NCI-H69 (cell line): ENCODE measurements around the gene TMEM161B.
"Not testable (repeated sequence)": the region's sequence is repeated elsewhere in the genome, so short reads cannot be mapped to it uniquely, and the experiment has no call there.

Source experiments
- DNase-seq: peaks from one replicate; lab custom pipeline; 2025; lab: John Stamatoyannopoulos, UW

The TMEM161B gene

DNA sequence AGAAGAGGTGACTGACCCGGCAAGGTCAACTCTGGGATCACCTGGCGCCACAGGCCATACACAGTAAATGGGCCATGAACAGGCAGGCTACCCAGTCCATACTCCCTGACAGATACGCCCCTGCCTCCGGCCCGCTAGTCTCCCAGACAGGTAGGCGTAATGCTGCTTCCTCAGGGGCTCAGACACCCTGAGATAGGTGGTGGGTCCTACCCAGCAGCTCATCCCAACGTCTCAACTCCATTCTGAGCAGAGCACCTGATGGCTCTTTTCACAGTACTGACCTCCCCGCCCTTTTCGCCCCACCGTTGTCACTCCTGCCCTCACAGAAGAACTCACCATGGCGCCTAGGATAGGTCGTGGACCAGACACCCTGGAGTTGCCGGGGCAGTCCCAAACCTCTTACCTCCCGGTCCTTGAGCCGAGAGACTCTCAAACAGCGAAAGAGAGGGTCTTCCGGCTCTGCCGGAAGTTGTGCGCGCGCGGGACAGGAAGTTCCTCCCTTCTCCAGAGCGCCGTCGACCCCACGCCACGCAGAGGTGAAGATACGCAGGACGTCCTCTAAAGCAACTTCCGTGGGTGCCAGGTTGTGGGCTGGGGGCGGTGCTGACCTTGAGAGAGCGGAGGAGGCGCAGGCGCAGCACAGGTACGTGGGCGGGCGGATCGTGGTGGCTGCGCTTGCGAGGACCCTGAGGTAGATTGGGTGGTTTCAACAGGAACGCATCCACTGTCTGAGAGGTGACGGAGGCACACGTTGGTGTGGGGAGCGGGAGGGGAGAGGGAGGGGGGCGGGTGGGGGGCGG, at the start of gene TMEM161B:
Gene TMEM161B, minus strand, starts transcription at position 461 of the 800 bp plus-strand sequence. Its CDS starts 122 bp downstream, at position 339.
- peak; percentile 100 for DNase-seq

DNA sequence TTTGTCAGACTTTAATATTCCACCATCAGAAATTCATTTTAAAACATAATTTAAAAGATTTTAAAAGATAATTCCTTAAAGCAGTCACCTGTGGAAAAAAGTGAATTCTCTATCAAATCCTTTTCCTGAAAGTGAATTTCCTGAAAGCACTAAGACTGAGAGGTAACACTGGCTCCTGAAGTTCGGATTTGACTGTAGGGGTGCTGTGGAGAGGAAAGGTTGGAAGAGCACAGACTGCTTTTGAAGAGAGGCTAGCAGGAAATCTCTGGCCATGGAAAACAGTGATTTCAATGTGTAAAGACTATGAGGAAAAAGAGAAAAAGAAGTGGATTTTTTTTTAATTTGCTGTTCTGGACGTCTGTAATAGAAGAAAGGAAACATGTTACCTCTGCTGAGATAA, 35.7 kb upstream of the TMEM161B start:
- DNase-seq: no peak

DNA sequence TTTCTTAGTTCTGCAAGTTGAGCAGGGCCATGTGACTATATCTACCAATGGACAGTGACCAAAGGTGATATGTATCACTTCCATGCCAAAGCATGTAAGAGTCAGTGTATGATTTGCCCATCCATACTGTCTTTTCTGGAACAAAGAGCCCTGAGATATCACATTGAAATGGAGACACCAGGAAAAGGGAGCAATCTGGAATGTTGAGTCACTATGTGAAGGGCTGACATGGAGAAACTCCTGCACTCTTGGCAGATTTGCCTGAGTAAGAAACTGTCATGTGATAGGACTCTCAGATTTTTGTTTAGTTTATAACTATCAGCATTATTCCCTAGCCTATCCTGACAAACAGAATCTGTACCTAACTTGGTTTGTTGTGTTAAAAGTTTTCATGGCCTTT, 29.8 kb upstream of the TMEM161B start:
- DNase-seq: no peak

DNA sequence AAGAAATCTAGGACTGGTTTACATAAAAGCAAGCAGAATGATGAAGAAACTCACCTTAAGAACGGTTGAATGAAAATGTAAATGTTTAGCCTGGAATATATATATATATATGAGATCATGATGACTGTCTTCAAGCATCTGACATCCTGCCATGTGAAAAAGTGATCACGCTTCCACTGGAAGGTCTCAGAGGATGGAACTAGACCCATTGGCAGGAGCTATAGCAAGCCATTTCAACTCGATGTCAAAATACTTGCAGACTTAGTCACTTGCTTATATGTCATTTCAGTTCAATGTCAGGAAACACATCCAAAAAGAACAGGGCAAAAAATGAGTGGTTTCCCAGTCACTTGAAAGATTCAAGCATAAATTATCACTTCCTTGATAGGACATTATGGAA, 22.2 kb upstream of the TMEM161B start:
- no peak for DNase-seq

DNA sequence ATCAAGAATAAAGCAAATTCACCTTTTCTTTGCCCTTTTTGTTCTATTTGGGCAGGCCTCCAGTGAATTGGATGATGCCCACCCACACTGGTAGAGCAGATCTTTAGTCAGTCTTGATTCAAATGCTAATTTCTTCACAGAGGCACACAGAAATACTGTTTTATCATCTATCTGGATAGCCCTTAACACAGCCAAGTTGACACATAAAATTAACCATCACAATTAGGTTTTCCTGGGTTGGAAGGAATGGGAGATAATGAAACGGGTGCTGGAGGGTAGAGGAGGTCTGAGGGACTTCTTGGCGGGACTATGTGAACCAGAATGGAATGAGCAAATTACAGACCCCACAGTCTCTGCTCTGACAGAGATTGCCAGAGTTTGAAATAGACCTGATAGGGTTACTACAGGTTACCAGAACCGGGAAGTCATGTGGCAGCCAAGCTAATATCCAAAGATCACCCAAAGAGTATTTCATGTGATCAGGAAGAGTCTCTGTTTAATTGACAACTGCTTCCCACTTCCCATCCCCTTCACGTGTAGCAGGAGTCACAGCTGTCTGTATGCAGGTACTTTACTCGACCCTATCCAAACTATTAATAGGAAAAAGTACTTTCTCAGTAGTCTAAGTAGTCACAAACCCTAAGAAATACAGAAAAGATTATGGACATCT, 20.0 kb upstream of the TMEM161B start:
- no peak for DNase-seq

DNA sequence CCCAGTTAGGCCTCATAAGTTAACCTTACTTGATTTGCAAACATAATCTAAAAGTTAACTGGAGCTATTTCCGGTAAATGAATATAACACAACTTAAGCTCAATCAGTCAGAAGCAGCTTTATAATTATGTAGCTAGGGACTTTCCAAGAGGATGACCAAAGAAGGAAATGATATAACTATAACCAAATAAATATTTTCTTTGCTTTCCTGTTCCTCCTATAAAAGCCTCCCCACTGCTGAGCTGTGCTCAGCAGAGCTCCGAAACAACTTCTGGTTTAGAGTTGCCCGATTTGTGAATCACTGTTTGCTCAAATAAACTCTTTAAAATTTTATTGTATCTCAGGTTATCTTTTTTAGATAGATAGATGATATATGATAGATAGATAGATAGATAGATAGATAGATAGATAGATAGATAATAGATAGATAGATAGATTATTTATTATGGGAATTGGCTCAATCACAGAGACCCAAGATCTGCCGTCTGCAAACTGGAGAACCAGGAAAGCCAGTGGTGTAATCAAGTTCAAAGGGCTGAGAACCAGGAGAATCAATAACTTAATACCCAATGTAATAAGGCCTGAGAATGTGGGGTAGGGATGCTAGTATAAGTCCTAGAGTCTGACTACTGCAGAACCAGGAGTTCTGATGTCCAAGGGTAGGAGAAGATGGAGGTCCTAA, 19.3 kb upstream of the TMEM161B start:
- no peak for DNase-seq

DNA sequence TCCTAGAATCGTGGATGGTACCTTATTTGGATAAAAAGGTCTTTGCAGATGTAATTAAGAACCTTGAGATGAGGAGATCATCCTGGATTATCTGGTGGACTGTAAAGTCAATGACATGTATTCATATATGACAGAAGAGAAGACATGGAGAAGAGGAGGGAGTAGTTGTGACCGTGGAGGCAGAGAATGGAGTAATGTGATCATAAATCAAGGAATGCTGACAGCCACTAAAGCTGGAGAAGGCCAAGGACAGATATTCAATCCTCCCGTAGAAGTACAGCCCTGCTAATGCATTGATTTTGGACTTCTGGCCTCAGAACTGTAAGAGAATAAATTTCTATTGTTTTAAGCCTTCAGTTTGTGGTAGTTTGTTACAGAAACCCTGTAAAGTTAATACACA, 18.7 kb upstream of the TMEM161B start:
- DNase-seq: no peak

DNA sequence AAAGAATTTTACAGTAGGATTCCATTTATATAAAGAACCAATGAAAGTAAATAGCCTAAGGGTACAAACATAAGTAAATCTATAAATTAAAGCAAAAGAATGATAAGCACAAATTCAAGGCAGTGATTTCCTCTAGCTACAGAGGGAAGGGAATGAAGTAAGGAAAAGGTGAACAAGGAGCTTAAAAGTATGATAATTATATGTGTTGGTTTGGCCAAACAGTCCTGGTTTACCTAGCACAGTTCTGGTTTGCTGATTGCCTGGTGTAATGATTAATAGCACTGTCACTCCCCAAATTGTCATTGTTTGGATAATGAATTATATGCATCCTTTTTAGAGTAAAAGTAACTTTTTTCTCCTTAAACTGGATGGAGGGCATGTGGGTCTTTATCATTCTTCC, 15.0 kb upstream of the TMEM161B start:
- peak; percentile 86 for DNase-seq

DNA sequence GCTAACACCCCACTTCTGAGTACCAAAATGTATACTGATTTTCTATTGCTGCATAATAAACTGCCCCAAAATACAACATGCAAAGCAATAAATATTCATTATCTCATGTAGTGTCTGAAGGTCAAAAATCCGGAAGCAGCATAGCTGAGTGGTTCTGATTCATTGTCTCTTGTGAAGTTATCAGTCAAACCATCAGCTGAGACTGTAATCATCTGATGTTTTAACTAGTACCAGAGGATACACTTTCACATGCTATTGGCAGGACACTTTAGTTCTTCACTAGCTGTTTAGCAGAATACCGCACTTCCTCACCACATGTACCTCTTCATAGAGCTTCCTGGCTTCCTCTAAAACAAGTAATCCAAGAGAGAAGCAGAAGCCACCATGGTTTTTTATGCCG, 12.7 kb upstream of the TMEM161B start:
- no peak for DNase-seq

DNA sequence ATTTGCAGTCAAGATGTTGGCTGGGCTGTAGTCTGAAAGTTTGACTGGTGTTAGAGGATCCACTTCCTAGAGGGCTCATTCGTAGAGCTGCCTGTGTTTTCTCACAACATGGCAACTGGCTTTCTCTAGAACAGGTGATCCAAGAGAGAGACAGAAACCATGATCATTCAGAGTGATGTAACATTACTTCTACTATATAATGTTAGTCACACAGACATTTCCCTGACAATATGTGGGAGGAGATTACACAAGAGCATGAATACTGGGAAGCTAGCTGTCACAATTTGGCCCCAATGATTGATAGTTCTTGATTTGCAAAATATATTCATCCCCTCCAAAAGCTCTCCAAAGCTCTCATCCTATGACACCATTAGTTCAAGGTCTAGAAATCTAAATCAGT, 10.9 kb upstream of the TMEM161B start:
- peak; percentile 27 for DNase-seq

DNA sequence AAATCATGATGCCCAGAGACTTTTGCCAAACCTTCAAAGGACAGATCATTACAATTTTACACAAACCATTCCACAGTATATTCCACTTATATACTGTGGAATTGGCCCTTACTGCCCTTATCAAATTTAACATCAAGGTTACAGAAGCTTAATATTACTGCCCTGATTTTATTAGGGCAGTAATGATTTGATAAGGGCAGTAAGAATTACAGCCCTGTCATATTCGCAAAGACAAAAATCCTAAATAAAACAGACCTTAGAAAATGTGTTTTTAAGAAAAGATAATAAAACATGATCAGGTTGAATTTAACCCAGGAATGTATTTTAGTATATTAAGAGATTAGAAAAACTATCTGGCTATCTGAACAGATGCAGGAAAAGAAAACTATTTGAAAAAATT, 7.7 kb upstream of the TMEM161B start:
- DNase-seq: no peak

DNA sequence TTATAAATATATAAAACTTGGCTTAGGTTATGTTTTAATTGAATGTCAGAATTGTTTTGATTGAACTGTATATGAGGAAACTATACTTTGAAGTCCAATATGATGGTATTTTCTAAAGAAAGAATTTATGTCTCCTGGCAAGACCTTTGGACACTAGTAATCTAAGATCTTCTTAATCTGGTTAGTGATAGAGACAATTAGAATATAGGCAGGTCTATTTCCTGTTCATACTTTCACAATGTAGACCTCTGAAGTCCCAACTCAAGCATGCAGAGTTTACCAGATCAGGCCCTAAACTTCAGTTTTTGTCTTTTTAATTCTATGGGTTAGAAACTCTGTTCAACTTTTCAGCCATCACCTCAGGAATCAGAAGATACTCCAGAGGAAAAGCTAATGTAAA, 6.9 kb upstream of the TMEM161B start:
- no peak for DNase-seq

DNA sequence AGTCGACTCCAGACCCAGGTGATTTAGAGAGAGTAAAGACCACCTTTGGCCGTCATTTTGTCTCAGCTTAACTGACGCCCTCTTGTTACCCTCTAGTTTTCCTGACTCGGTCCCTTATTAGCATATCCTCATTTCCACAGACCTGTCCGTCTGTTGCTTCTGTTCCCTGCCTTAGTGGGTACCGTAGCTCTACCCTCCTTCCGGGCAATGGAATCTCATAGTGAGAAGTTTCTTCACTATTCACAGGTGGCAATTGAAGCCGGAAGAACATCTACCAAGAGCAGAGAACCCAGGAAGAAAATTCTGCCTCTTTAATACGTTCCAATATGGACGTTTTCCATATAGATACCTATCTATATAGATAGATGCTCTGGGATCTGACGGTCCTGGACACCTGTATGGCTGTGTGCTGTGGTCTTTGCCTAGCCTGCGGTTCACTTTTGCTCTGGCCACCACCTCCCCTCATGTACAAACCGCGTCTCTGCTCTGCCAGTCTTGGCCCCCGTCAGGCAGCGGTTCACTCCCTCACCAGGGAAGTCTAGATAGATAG, 652 bp upstream of the TMEM161B start:
- DNase-seq: peak; percentile 84

DNA sequence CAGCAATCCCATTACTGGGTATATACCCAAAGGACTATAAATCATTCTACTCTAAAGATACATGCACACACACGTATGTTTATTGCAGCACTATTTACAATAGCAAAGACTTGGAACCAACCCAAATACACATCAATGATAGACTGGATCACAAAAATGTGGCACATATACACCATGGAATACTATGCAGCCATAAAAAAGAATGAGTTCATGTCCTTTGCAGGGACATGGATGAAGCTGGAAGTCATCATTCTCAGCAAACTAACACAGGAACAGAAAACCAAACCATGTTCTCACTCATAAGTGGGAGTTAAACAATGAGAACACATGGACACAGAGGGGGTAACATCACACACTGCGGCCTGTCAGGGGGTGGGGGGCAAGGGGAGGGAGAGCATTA, 4.1 kb downstream of the TMEM161B start:
- DNase-seq: not testable (repeated sequence)

DNA sequence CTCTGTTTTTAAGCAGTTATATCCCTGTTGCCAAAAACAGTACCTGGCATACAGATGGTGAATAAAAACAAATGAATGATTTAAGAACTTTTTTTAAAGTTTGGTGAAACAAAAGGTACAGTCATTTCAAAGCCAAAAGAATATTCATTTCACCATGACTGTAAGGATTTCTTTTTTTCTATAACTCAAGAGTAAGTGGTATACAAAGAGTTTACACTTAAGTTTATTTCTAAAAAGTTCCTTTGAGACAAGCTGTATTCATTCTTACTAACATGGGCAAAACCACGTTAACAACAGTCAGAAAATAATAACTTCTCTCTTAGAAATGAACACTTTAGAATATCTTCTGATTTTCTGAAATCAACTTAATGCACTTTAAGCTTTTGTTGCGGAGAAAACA, 5.3 kb downstream of the TMEM161B start:
- DNase-seq: no peak

DNA sequence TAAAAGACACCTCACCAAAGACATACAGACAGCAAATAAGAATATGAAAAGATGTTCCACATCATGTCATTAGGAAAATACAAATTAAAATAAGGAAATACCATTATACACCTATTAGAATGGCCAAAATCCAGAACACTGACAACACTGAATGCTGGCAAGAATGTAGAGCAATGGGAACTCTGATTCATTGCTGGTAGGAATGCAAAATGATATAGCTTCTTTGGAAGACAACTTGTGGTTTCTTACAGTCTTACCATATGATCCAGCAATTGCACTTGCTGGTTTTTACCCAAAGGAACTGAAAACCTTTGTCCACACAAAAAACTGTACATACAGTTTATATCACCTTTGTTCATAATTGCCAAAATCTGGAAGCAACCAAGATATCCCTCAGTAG, 6.5 kb downstream of the TMEM161B start:
- no peak for DNase-seq

DNA sequence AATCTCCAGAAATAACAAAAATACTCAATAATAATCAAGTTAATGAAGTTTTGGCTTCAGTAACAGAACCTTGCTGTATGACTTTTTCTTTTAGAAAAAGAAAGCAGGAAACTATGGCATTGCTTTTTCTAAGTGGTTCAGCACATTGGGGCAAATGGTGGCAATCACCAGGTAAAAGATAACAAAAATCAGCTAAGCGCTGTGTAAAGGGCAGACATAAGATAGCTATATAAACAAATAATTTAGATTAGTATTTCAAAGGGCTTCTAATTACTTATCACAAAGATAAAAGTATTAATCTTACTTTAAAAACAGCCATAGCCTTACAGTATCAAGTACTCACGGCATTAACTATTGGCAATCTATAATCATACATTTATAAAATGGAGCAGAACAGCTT, 10.0 kb downstream of the TMEM161B start:
- DNase-seq: no peak

DNA sequence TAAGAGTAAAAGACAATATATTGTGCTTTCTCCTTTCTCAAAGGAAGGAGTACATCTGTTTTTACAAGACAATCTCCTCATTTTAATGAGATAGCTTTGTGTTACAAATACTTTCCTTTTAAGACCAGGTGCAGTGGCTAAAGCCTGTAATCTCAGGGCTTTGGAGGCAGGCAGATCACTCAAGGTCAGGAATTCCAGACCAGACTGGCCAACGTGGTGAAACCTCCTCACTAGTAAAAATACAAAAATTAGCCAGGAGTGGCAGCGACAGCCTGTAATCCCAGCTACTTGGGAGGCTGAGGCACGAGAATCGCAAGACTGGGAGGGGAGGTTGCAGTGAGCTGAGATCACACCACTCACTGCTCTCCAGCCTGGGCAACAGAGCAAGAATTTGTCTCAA, 11.8 kb downstream of the TMEM161B start:
- no peak for DNase-seq

DNA sequence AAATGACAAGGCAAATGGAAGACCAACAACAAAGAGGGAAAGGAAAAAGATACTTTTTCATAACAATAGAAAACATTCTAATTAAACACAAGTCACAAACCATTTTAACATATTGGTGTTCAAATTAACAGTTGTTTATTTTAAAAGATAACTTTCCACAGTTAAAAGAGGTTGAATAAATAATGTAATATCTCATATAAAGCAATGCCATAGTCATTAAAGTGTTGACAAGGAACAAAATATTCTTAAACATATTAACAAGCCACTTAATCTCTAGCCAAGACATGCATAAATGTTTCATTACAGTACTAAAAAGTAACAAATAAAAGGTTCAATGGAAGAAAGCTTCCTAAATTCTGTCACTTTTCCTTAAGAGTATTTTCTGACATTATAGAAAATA, 12.6 kb downstream of the TMEM161B start:
- DNase-seq: no peak

DNA sequence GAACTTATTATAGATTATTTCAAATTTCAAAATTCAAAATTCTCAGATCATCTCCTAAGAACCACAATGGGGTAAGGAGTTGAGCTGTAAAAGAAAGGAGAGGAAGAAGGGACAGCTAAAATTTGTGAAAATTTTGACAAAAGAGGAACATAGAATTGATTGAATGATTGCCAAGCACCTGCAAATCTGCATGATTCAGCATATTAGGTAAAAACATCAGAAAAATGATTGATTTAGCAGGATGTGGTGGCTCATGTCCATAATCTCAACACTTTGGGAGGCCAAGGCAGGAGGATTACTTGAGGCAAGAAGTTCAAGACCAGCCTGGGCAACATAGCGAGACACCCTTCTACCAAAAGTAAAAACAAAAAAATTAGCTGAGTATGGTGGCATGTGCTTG, 14.3 kb downstream of the TMEM161B start:
- no peak for DNase-seq

DNA sequence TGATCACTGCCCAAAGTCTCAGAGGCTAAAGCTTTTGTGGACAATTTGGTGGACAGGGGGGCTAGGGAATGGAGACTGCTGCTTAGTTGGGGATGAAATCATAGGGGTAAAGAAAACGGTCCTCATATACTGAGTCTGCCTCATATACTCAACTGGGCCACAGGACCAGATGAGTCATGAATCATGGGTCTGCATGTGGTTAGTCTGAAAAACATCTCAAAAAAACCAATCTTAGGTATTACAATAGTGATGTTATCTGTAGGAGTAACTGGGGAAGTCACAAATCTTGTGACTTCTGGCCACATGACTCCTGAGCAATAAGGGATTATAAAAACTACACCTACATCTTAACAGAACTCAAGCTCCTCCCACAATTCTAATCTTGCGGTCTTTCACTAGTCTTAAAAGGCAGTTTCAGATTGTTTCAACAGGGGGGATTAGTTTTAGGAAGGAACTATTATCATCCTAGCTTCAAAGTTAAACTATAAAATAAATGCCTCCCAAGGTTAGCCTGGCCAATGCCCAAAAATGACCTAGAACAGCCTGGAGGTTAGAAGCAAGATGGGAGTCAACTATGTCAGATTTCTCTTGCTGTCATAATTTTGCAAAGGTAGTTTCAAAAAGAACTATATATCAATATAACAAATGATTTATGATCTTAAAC, 17.5 kb downstream of the TMEM161B start:
- no peak for DNase-seq

DNA sequence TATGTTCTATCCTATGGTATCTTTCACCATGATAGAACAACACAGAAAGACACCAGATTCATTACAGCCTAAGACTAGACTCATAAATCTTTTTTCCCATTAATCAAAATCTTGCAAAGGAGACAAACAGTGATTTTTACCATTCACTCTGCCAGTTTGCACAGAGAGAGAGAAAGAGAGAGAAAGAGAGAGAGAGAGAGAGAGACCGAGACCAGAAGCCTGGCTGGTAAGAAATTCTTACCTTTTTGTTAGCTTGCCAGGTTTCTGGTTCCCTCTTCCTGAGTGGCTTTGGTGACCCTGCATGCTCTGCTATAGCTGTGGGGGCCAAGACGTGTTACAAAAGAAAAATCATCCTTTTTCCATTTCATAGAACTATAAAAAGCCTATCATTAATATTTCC, 18.6 kb downstream of the TMEM161B start:
- DNase-seq: no peak
